ENCODE measurements around the gene SUPT4H1.
"Not testable (repeated sequence)": the region's sequence is repeated elsewhere in the genome, so short reads cannot be mapped to it uniquely, and the experiment has no call there.

The SUPT4H1 gene

DNA sequence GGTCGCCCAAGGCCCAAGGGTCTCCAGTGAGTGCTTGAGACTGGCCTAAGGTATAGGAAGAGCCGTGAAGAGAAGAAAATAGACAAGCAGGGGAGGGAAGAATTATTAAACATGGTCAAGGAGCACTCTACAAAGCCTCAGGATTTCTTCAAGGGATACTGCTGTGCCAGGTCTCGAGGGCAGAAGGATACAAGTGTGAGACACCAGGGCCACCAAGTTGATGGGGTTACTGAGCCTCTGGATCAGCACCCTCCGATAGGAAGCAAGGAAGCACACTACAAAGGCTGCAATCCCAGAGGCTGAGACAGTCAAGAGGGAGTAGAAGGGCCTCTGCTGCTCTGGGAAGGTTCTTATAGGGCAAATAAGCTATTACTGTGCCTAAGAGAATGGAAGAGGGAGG lies 6.5 kb downstream of the SUPT4H1 start:
- TF ChIP-seq, protein P1, sequence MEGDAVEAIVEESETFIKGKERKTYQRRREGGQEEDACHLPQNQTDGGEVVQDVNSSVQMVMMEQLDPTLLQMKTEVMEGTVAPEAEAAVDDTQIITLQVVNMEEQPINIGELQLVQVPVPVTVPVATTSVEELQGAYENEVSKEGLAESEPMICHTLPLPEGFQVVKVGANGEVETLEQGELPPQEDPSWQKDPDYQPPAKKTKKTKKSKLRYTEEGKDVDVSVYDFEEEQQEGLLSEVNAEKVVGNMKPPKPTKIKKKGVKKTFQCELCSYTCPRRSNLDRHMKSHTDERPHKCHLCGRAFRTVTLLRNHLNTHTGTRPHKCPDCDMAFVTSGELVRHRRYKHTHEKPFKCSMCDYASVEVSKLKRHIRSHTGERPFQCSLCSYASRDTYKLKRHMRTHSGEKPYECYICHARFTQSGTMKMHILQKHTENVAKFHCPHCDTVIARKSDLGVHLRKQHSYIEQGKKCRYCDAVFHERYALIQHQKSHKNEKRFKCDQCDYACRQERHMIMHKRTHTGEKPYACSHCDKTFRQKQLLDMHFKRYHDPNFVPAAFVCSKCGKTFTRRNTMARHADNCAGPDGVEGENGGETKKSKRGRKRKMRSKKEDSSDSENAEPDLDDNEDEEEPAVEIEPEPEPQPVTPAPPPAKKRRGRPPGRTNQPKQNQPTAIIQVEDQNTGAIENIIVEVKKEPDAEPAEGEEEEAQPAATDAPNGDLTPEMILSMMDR (IDR thresholded peaks at IDR 0.05; ENCODE audit: control insufficient read depth, extremely low read depth, insufficient read depth) = no peak
- no peak overlapping the region for H3K4me3 ChIP-seq (ENCODE audit: low read depth, low read length)
- no peak for DNase-seq (ENCODE audit: low read depth)

DNA sequence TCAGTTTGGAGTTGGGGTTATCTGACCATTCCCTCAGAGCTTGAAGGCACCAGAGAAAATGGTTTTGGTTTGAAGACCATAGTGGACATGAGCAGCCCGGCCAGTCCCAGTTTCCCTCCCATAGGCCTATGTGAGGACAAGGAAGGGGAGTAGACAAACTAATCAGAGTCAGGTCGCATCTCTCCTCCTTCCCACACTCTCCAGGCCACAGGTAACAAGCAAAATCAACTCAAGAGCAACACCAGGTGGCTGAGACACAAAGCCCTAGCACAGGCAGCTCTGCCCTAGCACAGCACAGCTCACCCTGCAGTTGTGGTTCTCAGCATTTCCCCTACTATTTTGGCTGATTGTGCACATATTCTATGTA lies 7.2 kb downstream of the SUPT4H1 start:
- DNase-seq (ENCODE audit: low read depth) = no peak
- no peak overlapping the region for H3K4me3 ChIP-seq (ENCODE audit: low read depth, low read length)
- TF ChIP-seq, protein P1 (IDR thresholded peaks at IDR 0.05; ENCODE audit: control insufficient read depth, extremely low read depth, insufficient read depth) = no peak

DNA sequence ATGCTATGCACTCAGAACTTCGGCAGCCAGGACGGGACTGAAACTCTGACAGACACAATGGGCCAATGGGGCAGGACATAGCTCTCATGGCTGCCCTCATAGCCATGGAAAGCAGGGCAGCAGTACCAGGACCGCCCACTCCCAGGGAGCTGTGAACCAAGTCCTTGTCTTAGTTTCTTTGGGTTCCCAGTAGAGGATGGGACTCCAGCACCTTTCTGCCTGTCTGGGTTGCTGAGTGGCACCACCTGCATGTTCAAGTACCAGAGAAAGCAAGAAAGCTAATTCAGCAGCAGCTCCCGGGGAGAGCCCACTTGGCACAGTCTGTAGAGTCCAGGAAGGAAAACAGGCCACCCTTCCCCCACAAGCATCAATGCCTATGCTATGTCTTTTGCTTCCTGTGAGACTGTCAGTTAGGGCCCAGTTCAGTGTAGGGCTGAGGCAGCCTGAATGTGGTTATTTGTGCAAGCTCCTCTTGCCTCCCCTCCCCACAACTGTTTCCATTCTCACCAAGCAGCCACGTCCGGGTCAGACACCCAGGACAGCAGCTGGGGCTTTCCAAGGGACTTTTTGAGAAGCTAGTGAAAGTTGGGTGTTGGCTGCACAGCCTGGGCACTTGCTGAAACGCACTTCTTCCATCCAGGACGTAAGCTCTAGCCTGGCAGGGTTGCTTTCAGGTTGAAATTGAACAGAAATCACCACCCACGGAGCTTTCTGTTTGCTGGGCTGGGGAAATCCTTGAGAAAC lies 7.8 kb downstream of the SUPT4H1 start:
- no peak for DNase-seq (ENCODE audit: low read depth)
- no peak overlapping the region for H3K4me3 ChIP-seq (ENCODE audit: low read depth, low read length)
- TF ChIP-seq, protein P1 (IDR thresholded peaks at IDR 0.05; ENCODE audit: control insufficient read depth, extremely low read depth, insufficient read depth) = no peak

DNA sequence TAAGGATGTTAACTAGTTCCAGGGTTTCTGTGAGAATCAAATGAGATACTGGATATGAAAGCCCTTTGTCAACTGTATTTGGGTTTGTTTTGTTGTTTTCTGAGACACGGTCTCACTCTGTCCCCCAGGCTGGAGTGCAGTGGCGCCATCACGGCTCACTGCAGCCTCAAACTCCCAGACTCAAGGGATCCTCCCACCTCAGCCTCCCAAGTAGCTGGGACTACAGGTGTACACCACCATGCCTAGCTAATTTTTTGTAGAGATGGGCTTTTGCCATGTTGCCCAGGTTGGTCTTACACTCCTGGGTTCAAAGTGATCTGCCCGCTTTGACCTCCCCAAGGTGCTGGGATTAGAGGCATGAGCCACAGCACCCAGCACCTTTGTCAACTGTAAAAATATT lies 8.9 kb downstream of the SUPT4H1 start:
- TF ChIP-seq, protein P1 (IDR thresholded peaks at IDR 0.05; ENCODE audit: control insufficient read depth, extremely low read depth, insufficient read depth) = no peak
- DNase-seq (ENCODE audit: low read depth) = no peak
- H3K4me3 ChIP-seq (ENCODE audit: low read depth, low read length) = no peak overlapping the region

DNA sequence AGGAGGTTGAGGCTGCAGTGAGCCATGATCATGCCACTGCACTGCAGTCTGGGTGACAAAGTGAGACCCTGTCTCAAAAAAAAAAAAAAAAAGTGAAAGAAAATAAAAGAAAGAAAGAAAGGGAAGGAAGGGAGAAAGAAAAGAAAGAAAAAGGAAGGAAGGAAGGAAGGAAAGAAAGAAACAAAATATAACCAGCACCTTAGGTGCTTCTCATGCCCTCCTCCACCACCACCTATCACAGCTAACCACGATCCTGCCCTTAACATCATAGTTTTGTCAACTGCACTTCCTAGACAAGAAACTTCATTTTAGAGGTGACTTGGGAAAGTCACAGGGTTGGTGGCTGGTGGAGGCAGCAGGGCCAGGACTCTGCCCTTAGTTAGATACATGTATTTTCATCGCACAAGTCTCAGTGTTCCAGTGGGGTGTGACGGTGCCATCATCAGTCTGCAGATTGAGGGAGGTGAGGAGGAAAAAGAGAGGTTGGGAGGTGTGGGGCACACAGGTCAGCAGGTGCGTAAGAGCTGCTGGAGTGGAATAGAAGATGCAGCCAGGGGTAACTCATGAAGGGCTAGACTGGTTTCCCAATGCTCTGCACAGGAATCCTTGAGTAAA lies 10.0 kb downstream of the SUPT4H1 start:
- TF ChIP-seq, protein P1 (IDR thresholded peaks at IDR 0.05; ENCODE audit: control insufficient read depth, extremely low read depth, insufficient read depth) = no peak
- no peak for DNase-seq (ENCODE audit: low read depth)
- H3K4me3 ChIP-seq (ENCODE audit: low read depth, low read length) = no peak overlapping the region

DNA sequence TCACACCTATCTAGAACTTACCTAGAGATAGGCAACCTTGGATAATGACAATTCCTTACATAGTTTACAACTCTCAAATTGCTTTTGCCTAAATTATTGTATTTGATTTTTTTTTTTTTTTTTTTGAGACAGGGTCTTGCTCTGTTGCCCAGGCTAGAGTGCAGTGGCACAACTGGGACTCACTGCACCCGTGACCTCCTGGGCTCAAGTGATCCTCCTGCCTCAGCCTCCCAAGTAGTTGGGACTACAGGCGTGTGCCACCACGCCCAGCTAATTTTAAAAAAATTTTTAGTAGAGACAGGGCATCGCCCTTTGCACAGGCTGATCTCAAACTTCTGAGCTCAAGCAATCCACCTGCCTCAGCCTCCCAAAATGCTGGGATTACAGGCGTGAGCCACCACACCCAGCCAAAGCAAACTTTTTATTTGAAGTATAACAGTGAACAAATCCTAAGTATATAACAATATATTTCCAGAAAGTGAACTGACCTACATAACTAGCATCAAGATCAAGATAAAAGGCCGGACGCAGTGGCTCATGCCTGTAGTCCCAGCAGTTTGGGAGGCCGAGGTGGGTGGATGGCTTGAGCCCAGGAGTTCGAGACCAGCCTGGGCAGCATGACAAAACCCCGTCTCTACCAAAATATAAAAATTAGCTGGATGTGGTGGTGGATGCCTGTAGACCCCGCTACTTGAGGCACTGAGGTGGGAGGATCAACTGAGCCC lies 10.7 kb downstream of the SUPT4H1 start:
- DNase-seq (ENCODE audit: low read depth); H3K4me3 ChIP-seq (ENCODE audit: low read depth, low read length): not testable (repeated sequence)

DNA sequence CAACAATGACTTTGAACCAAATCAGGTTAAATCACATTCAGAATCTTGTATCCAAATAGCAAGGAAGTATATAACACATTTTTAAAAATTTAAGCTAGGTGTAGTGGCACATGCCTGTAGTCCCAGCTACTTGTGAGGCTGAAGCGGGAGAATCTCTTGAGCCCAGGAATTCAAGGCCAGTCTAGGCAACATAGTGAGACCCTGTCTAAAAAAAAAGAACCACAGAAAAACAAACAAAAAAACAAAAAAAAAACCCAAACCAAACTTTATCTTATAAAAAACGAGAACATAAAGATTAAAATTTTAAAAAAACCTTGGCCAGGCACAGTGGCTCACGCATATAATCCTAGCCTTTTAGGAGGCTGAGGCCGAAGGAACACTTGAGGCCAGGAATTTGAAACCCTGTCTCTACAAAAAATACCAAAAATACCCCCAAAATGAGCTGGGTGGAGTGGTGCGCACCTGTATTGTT lies 11.6 kb downstream of the SUPT4H1 start:
- H3K4me3 ChIP-seq (ENCODE audit: low read depth, low read length) = no peak overlapping the region
- TF ChIP-seq, protein P1 (IDR thresholded peaks at IDR 0.05; ENCODE audit: control insufficient read depth, extremely low read depth, insufficient read depth) = no peak
- DNase-seq (ENCODE audit: low read depth) = no peak

All from LNCaP clone FGC (cell line).